ENCODE results near the gene PC. TPM values are rescaled to one million over a fixed set of nuclear protein-coding genes. Genes with fewer than 3 reads are reported as not detected.
"Not testable (repeated sequence)": the region's sequence is repeated elsewhere in the genome, so short reads cannot be mapped to it uniquely, and the experiment has no call there.

Gene PC
- total RNA-seq, 1 donor from 2014 or later: 13.5 TPM

- H3K9me3 ChIP-seq: no peaks in the 10 kb centered on the region
- TF ChIP-seq CTCF (IDR thresholded peaks at IDR 0.05): no peak
- no peak overlapping the region for H3K4me3 ChIP-seq
- H3K27ac ChIP-seq: no peak overlapping the region
- no peak for DNase-seq (ENCODE audit: low spot score in 2 of 2)
- peaks cover 0 to 4% of the 10 kb centered on the region in 2 donors for H3K36me3 ChIP-seq
- intact Hi-C loops (cut with DNase I): loop anchor here (1.0 to 10.0 kb wide), 3 partner anchors 140 to 430 kb away; no protein-coding TSS in a partner anchor
- no peaks in the 10 kb centered on the region for H3K4me1 ChIP-seq
- H3K27me3 ChIP-seq: no peaks in the 10 kb centered on the region
Observed at GRCh38 chr11:66834539-66834845, 123.7 kb downstream of the PC start.

DNA sequence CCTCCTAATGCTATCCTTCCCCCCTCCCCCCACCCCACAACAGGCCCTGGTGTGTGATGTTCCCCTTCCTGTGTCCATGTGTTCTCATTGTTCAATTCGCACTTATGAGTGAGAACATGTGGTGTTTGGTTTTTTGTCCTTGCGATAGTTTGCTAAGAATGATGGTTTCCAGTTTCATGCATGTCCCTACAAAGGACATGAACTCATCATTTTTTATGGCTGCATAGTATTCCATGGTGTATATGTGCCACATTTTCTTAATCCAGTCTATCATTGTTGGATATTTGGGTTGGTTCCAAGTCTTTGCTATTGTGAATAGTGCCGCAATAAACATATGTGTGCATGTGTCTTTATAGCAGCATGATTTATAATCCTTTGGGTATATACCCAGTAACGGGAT, 133.6 kb downstream of the PC start:
- DNase-seq (ENCODE audit: low spot score in 2 of 2); H3K36me3 ChIP-seq; H3K27ac ChIP-seq; intact Hi-C loops (cut with DNase I); H3K9me3 ChIP-seq; H3K27me3 ChIP-seq; H3K4me3 ChIP-seq; H3K4me1 ChIP-seq: not testable (repeated sequence)

GRCh38 chr11:66823700-66824099, 134.5 kb downstream of the PC start:
- no peak for TF ChIP-seq CTCF (IDR thresholded peaks at IDR 0.05)
- Histone ChIP-seq H3K36me3 (peaks cover 0 to 2% of the 10 kb centered on the region in 2 donors), H3K9me3 (no peaks in the 10 kb centered on the region), H3K27me3 (no peaks in the 10 kb centered on the region), H3K27ac (no peak overlapping the region), H3K4me3 (no peak overlapping the region), H3K4me1 (no peaks in the 10 kb centered on the region)
- DNase-seq (ENCODE audit: low spot score in 2 of 2): no peak
- intact Hi-C loops (cut with DNase I): no loop called here

- no peaks in the 10 kb centered on the region for H3K4me1 ChIP-seq
- H3K27me3 ChIP-seq: no peaks in the 10 kb centered on the region
- no peaks in the 10 kb centered on the region for H3K36me3 ChIP-seq
- H3K9me3 ChIP-seq: no peaks in the 10 kb centered on the region
- DNase-seq (ENCODE audit: low spot score in 2 of 2): no peak
- H3K27ac ChIP-seq: no peak overlapping the region
- no peak overlapping the region for H3K4me3 ChIP-seq
- no peak for TF ChIP-seq CTCF (IDR thresholded peaks at IDR 0.05)
- intact Hi-C loops (cut with DNase I): no loop called here
Observed at GRCh38 chr11:66820901-66821300, 137.3 kb downstream of the PC start.

GRCh38 chr11:66820381-66820780, 137.8 kb downstream of the PC start:
- intact Hi-C loops (cut with DNase I): no loop called here
- no peak for DNase-seq (ENCODE audit: low spot score in 2 of 2)
- Histone ChIP-seq H3K27me3 (no peaks in the 10 kb centered on the region), H3K4me1 (no peaks in the 10 kb centered on the region), H3K9me3 (no peaks in the 10 kb centered on the region), H3K36me3 (no peaks in the 10 kb centered on the region), H3K4me3 (no peak overlapping the region), H3K27ac (no peak overlapping the region)
- TF ChIP-seq CTCF (IDR thresholded peaks at IDR 0.05): no peak

DNA sequence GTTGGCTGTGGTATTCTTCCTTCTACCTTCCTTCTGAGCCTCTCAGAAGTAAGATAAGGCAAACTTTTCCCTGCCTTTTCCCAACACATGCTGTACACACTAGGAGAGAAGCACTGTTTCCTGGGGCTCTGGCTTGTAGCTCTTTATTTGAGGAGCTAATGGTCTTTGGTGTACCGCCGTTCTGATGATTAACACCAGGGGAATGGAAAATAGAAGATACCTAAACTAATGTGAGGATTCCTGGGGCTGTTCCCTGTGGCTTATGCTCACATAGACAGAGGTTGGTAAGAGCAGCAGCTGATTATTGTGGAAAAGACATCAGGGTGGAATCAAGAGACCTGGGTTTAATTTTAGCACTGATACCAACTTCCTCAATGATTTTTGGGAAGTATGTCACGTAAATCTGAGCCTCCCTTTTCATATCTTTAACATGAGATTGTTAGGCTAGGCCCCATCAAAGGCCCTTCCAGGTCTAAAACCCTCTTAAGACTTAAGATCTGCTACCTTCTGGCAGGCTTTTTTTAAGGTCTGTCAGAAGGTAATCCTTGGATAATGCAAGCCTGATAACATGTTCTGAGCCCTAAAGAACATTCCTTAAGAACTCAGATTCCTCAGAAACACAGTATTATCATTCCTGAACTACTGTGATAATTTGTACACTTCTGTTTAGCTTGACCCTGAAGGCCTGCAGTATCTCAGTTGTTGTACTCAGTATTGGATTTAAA, 139.8 kb downstream of the PC start:
- no peaks in the 10 kb centered on the region for H3K36me3 ChIP-seq
- H3K4me1 ChIP-seq: no peaks in the 10 kb centered on the region
- TF ChIP-seq CTCF (IDR thresholded peaks at IDR 0.05): no peak
- no peaks in the 10 kb centered on the region for H3K27me3 ChIP-seq
- H3K4me3 ChIP-seq: no peak overlapping the region
- no peak overlapping the region for H3K27ac ChIP-seq
- intact Hi-C loops (cut with DNase I): no loop called here
- DNase-seq (ENCODE audit: low spot score in 2 of 2): no peak
- no peaks in the 10 kb centered on the region for H3K9me3 ChIP-seq

Measured in ascending aorta (tissue), 2 donors.